A549 treated with dexamethasone at 1 μM for 4 hours (cell line): ENCODE results near the gene CTU2. TPM values are rescaled to one million over a fixed set of nuclear protein-coding genes. Genes with fewer than 3 reads are reported as not detected.

ENCODE experiments used
- total RNA-seq: library from RNA; stranded (reverse); fragments of 200-300 nt; extraction: Qiagen RNA extraction; gene quantifications from 5 replicates; pipeline ENCODE4 v1.2.3, GENCODE V29; 2022

CTU2 gene
- total RNA-seq, result 23.5 to 34.8 TPM (median 30.7 TPM) in 5 replicates

GRCh38 chr16:88706229-88706964 is at the start of gene CTU2, which contains the start of gene RNF166:
CTU2 (plus strand) TSS chr16:88706503; CDS start chr16:88706531, 28 bp downstream.
RNF166 (minus strand) TSS chr16:88706408; CDS start chr16:88706325, 83 bp downstream.

DNA sequence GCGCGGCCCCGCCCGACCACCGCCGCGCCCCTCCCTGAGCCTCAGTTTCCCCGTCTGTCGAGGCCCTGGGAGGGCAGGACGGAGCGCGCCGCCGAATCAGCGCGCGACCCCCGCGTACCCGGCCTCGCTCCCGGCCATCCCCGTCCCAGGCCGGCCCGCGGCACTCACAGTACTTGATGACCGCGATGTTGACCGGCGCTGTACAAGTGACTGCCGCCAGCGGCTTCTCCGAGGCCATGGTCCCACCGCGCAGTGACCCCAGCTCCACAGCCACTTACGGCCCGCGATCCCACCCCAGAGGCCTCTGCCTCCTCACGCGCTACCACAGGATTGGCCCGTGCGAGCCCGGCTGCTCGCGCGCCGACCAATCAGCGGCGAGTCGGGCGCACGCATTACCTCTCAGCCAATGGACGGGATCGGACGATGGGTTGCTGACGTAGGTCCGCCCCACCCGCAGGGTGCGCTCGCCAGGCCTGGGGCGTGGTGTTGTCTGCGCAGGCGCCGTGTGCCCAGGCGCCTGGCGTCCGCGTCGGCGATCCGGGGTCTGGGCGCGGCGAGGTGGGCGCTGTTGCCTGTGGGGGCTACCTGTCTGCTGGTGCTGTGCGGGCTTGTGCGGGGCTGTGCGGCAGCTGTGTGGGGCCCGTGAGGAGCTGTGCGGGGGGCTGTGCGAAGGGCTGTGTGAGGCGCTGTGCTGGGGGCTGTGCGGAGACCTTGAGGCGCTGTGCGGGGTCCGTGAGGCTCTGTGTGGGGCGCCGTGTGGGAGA is 43.3 kb upstream of the CTU2 start, which contains the start of gene MVD:
MVD (minus strand) TSS at position 249 of the 764 bp plus-strand sequence; CDS start at position 238, 11 bp downstream.

GRCh38 chr16:88686439-88687253 is 19.7 kb upstream of the CTU2 start, which contains the start of gene SNAI3:
SNAI3 (minus strand) TSS chr16:88686507; CDS start chr16:88686406, 101 bp downstream.

Other genes starting within 250 kb of the CTU2 start
- gene ZC3H18, start 136.1 kb upstream of the CTU2 start, total RNA-seq, result 38.9 to 57.1 TPM (median 56.3 TPM) in 5 replicates
- not detected in 5 replicates for gene IL17C, start 67.9 kb upstream of the CTU2 start, total RNA-seq
- 216 to 306 TPM (median 283 TPM) in 5 replicates for gene CYBA, start 55.5 kb upstream of the CTU2 start, total RNA-seq
- 16.9 to 23.2 TPM (median 17.9 TPM) in 5 replicates for gene MVD, start 43.4 kb upstream of the CTU2 start, total RNA-seq
- gene SNAI3, start 20.0 kb upstream of the CTU2 start, total RNA-seq, result 0.08 to 0.19 TPM (median 0.14 TPM) in 5 replicates
- 11.1 to 16.3 TPM (median 15.1 TPM) in 5 replicates for gene RNF166, start 95 bp upstream of the CTU2 start, total RNA-seq
- gene PIEZO1, start 78.7 kb downstream of the CTU2 start, total RNA-seq, result 79.2 to 137 TPM (median 122 TPM) in 5 replicates
- 21.2 to 32.5 TPM (median 30.5 TPM) in 5 replicates for gene CDT1, start 97.3 kb downstream of the CTU2 start, total RNA-seq
- gene APRT, start 105.4 kb downstream of the CTU2 start, total RNA-seq, result 336 to 435 TPM (median 385 TPM) in 5 replicates
- 33.6 to 49.8 TPM (median 48.4 TPM) in 5 replicates for gene GALNS, start 150.4 kb downstream of the CTU2 start, total RNA-seq
- gene TRAPPC2L, start 150.6 kb downstream of the CTU2 start, total RNA-seq, result 80.7 to 133 TPM (median 96.2 TPM) in 5 replicates
- gene PABPN1L, start 160.2 kb downstream of the CTU2 start, total RNA-seq, result not detected in 5 replicates